Measurements from ENCODE around the gene SLC39A1.

DNA sequence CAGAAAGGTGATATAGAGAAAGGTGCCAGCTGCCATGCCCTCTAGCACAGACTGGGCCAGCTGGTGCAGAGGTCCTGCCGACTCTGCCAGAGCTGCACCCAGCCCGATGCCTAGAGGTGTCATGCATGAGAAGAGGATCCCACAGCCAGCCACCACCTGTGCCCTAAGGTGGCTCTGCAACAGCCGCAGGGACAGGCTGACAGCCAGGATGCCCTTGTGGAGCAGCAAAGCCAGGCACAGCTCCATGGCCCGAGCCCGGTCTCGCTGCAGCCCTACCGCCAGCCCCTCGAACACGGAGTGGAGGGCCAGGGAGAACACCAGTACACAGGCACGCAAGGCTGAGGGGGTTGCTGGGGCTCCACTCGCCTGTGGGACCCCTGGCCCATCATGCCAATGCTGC, 3.1 kb downstream of the SLC39A1 start:
- TF ChIP-seq ATF3 (CRISPR knock-in tag; conservative IDR thresholded peaks at IDR 0.05) = no peak
- TF ChIP-seq, protein P1, sequence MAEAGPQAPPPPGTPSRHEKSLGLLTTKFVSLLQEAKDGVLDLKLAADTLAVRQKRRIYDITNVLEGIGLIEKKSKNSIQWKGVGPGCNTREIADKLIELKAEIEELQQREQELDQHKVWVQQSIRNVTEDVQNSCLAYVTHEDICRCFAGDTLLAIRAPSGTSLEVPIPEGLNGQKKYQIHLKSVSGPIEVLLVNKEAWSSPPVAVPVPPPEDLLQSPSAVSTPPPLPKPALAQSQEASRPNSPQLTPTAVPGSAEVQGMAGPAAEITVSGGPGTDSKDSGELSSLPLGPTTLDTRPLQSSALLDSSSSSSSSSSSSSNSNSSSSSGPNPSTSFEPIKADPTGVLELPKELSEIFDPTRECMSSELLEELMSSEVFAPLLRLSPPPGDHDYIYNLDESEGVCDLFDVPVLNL (CRISPR knock-in tag; IDR thresholded peaks at IDR 0.05; ENCODE audit: borderline replicate concordance, low read depth) = no peak
- no peak for TF ChIP-seq TCF7 (CRISPR knock-in tag; IDR thresholded peaks at IDR 0.05; ENCODE audit: low read depth)
- no peak for TF ChIP-seq CTCF (IDR thresholded peaks at IDR 0.05)
- TF ChIP-seq, protein P2, sequence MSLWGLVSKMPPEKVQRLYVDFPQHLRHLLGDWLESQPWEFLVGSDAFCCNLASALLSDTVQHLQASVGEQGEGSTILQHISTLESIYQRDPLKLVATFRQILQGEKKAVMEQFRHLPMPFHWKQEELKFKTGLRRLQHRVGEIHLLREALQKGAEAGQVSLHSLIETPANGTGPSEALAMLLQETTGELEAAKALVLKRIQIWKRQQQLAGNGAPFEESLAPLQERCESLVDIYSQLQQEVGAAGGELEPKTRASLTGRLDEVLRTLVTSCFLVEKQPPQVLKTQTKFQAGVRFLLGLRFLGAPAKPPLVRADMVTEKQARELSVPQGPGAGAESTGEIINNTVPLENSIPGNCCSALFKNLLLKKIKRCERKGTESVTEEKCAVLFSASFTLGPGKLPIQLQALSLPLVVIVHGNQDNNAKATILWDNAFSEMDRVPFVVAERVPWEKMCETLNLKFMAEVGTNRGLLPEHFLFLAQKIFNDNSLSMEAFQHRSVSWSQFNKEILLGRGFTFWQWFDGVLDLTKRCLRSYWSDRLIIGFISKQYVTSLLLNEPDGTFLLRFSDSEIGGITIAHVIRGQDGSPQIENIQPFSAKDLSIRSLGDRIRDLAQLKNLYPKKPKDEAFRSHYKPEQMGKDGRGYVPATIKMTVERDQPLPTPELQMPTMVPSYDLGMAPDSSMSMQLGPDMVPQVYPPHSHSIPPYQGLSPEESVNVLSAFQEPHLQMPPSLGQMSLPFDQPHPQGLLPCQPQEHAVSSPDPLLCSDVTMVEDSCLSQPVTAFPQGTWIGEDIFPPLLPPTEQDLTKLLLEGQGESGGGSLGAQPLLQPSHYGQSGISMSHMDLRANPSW (CRISPR knock-in tag; conservative IDR thresholded peaks at IDR 0.05; ENCODE audit: low read depth) = no peak
- no peak for TF ChIP-seq CBFB (CRISPR knock-in tag; IDR thresholded peaks at IDR 0.05; ENCODE audit: low read depth)
- TF ChIP-seq, protein P3, sequence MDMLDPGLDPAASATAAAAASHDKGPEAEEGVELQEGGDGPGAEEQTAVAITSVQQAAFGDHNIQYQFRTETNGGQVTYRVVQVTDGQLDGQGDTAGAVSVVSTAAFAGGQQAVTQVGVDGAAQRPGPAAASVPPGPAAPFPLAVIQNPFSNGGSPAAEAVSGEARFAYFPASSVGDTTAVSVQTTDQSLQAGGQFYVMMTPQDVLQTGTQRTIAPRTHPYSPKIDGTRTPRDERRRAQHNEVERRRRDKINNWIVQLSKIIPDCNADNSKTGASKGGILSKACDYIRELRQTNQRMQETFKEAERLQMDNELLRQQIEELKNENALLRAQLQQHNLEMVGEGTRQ (CRISPR knock-in tag; IDR thresholded peaks at IDR 0.05) = no peak
- no peak for TF ChIP-seq JUN (CRISPR knock-in tag; IDR thresholded peaks at IDR 0.05)
- TF ChIP-seq NFYB (CRISPR knock-in tag; conservative IDR thresholded peaks at IDR 0.05; ENCODE audit: low read depth) = no peak
- no peak for TF ChIP-seq ESRRA (CRISPR knock-in tag; IDR thresholded peaks at IDR 0.05; ENCODE audit: borderline replicate concordance)
- TF ChIP-seq ELF4 (CRISPR knock-in tag; IDR thresholded peaks at IDR 0.05; ENCODE audit: low read depth) = no peak
